ENCODE data around the gene PPP2R2C. TPM values are rescaled to one million over a fixed set of nuclear protein-coding genes. Genes with fewer than 3 reads are reported as not detected.

Gene PPP2R2C
- total and polyA plus RNA-seq, 10 of the 15 experiments (the other 5 are each of a cell fraction or from before 2014, with no cell fraction given), result 0.13 to 0.15 TPM; not detected in 8

DNA sequence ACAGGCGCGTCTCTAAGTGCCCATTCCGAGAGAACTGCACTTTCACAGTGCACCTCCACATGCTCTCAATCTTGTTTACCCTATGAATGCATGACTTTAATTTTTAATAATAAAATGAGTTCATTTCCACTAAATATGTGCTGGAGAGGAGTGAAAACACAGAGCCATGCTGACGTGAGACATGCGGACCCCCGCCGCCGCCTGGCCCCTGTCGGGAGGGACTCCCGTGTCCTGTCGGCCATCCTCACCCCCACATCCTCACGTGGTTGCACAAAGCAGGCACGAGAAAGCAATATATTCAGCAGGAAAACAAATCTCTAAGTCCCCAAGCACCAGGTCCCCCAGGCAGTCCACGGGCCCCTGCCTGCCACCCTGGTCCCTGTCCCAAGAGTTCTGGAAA lies 23.1 kb downstream of the PPP2R2C start (continued):
- TF ChIP-seq, protein P1, sequence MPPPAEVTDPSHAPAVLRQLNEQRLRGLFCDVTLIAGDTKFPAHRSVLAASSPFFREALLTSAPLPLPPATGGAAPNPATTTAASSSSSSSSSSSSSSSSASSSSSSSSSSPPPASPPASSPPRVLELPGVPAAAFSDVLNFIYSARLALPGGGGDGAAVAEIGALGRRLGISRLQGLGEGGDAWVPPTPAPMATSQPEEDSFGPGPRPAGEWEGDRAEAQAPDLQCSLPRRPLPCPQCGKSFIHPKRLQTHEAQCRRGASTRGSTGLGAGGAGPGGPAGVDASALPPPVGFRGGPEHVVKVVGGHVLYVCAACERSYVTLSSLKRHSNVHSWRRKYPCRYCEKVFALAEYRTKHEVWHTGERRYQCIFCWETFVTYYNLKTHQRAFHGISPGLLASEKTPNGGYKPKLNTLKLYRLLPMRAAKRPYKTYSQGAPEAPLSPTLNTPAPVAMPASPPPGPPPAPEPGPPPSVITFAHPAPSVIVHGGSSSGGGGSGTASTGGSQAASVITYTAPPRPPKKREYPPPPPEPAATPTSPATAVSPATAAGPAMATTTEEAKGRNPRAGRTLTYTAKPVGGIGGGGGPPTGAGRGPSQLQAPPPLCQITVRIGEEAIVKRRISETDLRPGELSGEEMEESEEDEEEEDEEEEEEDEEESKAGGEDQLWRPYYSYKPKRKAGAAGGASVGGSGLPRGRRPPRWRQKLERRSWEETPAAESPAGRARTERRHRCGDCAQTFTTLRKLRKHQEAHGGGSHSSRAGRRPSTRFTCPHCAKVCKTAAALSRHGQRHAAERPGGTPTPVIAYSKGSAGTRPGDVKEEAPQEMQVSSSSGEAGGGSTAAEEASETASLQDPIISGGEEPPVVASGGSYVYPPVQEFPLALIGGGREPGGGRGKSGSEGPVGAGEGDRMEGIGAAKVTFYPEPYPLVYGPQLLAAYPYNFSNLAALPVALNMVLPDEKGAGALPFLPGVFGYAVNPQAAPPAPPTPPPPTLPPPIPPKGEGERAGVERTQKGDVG (CRISPR knock-in tag; IDR thresholded peaks at IDR 0.05), result no peak
- TF ChIP-seq, protein P2, sequence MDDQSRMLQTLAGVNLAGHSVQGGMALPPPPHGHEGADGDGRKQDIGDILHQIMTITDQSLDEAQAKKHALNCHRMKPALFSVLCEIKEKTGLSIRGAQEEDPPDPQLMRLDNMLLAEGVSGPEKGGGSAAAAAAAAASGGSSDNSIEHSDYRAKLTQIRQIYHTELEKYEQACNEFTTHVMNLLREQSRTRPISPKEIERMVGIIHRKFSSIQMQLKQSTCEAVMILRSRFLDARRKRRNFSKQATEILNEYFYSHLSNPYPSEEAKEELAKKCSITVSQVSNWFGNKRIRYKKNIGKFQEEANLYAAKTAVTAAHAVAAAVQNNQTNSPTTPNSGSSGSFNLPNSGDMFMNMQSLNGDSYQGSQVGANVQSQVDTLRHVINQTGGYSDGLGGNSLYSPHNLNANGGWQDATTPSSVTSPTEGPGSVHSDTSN (IDR thresholded peaks at IDR 0.05; ENCODE audit: insufficient replicate concordance, low read depth, low read length), result no peak
- TF ChIP-seq EGR1 (IDR thresholded peaks at IDR 0.05; ENCODE audit: borderline replicate concordance in 1 of 2, low read depth in 2 of 2, low read length in 2 of 2), result no peak
- no peak for TF ChIP-seq PAX5 (IDR thresholded peaks at IDR 0.05; ENCODE audit: borderline replicate concordance, low read depth, low read length)
- TF ChIP-seq ZBED1 (IDR thresholded peaks at IDR 0.05; ENCODE audit: borderline replicate concordance), result no peak
- TF ChIP-seq TARDBP (IDR thresholded peaks at IDR 0.05; ENCODE audit: borderline replicate concordance), result no peak
- TF ChIP-seq, protein P3, sequence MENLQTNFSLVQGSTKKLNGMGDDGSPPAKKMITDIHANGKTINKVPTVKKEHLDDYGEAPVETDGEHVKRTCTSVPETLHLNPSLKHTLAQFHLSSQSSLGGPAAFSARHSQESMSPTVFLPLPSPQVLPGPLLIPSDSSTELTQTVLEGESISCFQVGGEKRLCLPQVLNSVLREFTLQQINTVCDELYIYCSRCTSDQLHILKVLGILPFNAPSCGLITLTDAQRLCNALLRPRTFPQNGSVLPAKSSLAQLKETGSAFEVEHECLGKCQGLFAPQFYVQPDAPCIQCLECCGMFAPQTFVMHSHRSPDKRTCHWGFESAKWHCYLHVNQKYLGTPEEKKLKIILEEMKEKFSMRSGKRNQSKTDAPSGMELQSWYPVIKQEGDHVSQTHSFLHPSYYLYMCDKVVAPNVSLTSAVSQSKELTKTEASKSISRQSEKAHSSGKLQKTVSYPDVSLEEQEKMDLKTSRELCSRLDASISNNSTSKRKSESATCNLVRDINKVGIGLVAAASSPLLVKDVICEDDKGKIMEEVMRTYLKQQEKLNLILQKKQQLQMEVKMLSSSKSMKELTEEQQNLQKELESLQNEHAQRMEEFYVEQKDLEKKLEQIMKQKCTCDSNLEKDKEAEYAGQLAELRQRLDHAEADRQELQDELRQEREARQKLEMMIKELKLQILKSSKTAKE (IDR thresholded peaks at IDR 0.05; ENCODE audit: low read depth, poor library complexity, severe bottlenecking), result no peak
- TF ChIP-seq, protein P4, sequence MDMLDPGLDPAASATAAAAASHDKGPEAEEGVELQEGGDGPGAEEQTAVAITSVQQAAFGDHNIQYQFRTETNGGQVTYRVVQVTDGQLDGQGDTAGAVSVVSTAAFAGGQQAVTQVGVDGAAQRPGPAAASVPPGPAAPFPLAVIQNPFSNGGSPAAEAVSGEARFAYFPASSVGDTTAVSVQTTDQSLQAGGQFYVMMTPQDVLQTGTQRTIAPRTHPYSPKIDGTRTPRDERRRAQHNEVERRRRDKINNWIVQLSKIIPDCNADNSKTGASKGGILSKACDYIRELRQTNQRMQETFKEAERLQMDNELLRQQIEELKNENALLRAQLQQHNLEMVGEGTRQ (IDR thresholded peaks at IDR 0.05; ENCODE audit: borderline replicate concordance, low read depth, low read length), result no peak
- TF ChIP-seq ZNF24 (IDR thresholded peaks at IDR 0.05), result no peak
- no peak for TF ChIP-seq ZNF207 (IDR thresholded peaks at IDR 0.05; ENCODE audit: borderline replicate concordance)

All from GM12878 (cell line).